Stimulated activated CD8-positive, alpha-beta memory T cell treated with anti-CD3 and anti-CD28 coated beads, Interleukin-12 subunit alpha, Interleukin-12 subunit beta, amount 100 ng/mL, for 24 hours (primary cell): ENCODE data around the gene SH3RF3.

ENCODE experiments used
- DNase-seq: peaks from one replicate; pipeline ENCODE4 v3.0.0-alpha.2; 2020; ENCODE audit errors: extremely low read depth

The SH3RF3 gene

DNA sequence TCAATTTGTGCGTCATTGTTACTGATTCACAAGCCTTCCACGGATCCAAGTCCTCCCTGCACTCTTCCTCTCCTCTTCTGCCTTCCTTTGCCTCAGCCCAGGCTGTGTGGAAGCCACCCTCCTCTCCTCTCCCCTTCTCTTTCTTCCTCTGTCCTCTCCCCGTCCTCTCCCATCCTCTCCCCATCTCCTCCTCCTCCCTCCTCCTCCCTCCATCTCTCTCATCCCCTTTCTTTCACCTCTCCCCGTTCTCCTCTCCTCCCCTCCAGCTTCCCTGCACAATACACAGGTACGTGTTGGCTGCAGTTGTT is 301.3 kb downstream of the SH3RF3 start:
- DNase-seq, result no peak

DNA sequence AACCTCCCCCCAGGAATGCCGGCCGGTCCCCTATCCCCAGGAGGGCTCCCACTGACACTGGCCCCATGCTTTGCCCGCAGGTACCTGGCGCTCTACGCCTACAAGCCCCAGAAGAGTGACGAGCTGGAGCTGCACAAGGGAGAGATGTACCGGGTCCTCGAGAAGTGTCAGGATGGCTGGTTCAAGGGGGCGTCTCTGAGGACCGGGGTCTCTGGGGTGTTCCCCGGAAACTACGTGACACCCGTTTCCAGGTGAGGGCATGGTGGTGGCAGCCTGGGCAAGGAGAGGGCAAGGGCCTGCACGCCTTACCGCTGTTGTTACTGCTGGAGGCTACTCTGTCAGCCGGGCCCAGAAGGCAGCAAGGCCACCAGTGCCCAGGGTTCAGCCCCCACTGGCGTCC is 303.4 kb downstream of the SH3RF3 start:
- no peak for DNase-seq

DNA sequence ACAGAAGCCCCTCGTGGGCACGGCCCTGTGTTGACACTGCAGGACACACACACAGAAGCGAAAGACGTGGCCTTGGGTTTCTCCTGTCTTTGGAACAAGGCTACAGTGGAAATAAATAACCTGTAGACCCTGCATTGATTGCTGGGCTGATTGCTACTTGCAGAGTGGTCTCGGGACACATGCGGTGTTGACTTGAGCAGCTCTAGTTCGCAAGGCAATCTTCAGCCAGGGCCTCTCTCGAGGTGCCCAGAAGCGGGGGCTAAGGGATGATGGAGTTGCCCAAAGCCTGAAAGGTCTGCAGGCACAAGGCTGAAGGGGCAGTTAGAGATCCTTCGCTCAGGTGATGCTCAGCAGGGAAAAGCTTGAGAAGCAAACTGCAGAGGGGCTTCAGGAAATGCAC is 304.5 kb downstream of the SH3RF3 start:
- DNase-seq, result no peak

DNA sequence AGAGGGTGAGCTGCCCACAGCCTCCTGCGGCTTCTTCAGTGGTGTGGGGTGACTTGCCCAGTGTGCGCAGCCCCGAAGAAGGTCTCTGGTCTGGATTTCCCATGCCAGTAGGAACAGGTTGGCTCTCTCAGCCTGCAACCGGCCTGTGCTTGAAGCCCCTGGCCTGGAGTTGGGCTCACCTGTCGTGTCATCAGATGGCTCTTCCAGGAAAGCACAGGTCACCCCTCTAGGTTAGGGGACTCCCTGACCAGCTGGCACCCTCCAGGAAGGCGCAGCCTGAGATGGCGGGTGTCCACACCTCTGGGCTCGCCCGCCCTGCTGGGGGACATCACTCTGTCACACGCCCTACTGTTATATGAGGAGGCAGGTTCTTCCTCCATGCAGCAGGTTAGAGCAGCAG is 304.9 kb downstream of the SH3RF3 start:
- no peak for DNase-seq

DNA sequence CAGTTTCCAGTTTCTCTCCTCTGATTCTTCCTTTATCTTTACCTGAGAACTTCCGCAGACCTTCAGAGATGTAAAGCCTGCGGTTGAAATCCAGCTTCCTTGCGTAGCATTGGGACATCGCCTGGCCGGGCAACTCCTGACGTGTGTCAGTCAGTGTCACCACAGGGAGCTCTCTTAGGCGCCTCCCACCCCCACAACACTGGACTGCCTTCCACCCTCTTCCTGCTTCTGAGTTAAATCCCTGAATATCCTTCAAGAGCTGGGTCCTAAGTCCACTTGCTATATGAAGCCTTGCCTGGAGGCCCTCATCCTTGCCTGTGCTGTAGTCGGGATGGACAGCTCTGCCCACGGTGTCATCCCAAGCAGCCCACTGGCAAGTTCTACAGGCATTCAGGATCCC is 305.3 kb downstream of the SH3RF3 start:
- DNase-seq, result no peak

DNA sequence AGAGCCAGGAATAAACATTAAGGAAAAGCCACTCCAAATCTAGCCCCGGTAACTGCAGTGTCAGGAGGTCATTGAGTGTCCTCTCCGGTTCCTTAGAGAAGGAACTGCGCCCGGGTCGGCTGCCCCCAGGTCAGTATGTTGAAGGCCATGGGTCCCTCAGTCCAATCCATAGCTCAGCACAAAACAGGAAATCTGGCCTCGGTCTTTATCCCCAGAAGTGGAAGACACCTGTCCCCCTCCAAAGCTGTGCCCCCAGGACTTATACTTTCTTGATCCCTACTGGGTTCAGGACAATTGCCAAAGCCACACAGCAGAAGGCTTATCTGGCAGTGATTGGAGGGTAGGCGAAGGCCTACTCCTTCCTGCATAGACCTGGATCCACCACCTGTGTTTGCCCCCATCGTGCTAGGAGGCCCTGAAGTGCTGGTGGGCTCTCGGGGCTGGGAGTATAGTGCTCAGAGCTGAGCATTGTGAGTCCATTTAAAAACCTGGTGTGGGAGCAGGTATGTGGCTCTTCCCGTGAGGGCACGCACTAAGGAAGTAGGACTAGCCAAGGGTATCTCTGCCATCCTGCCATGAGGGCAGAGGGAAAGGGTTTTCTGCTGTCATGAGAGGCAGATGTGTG is 306.2 kb downstream of the SH3RF3 start:
- DNase-seq, result no peak

DNA sequence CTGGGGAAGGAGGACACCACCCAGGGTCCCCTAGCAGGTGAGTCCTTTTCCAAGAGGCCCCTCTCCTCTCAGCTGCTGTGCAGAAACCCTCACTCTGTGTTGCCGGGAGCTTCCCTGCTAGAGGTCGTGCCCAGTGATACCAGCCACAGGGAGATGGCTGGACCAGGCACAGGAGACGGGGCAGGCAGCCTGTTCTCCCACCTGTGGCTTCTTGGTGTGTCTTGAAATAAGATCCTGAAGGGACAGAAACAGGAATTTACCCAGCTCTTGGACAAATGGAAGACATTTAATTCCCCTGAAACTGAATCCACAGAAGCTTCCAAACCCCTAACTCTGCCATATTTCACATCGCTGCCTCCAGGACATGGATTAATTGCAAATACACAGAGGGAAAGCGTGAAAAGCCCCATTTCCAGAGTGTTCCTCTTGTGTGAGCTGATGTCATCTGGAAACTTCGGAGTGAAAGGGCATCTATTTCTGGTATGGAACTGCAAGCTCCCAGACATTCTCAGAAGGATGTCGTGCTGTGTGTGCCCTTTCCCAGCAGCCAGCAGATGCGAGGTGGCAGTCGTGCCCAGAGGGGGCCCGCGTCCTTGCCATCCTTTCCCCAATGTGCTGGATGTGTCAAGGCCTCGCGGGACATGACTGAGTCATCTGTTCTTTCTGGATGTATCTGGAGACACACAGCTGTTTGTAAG is 307.0 kb downstream of the SH3RF3 start:
- no peak for DNase-seq

DNA sequence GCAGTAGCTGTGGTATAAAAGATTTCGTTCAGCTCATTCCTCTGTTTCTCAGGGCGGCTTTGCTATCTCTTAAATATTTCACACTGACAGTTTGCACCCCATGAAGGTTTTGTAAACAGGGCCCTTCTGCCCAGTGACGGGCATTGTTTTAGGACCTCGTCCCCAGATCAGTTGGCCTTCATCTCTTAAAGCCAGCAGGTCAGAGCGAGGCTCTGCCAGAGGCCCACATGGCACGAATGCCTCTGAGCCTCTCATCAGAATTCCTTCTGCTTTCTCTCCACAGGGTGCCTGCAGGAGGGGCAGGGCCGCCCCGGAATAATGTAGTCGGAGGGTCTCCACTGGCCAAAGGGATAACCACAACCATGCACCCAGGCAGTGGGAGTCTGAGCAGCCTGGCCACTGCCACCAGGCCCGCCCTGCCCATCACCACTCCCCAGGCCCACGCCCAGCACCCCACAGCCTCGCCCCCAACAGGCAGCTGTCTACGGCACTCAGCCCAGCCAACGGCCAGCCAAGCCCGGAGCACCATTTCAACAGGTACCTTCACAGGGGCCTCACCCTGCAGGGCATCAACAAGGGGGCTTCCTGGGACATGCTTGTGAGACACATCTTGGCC is 307.7 kb downstream of the SH3RF3 start:
- no peak for DNase-seq

DNA sequence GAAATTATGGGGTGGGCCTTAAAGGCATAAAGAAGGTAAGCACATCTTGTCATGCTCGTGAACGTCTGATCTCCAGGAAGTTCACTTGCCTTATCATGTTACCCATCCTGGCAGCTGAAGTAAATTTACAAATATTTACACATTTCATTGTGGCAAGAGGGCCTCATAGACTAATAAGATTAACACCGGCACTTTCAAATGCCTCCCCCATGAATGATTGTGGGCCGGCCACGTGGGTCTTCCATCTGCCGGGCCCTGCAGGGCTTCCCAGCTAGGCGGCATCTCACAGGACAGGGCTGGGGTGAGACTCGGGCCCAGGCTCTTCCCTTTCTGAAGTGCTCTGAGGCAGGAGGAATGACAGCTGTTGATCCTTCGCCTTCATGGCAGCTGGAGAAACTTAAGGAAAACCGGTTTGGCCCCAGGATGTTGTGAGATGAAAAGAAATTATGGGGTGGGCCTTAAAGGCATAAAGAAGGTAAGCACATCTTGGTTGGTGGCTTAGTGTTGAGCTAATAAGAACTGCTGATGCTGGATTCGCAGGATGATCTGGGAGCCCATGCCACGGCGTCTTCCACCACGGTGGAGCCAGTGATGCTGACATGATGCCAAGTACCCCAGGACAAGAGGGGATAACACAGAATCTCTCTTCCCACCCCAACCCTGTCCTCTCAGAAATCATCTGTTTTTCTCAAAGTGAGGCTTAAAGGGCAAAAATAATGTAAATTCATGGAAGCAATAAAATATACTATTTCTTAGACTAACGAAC is 308.5 kb downstream of the SH3RF3 start:
- DNase-seq, result no peak

DNA sequence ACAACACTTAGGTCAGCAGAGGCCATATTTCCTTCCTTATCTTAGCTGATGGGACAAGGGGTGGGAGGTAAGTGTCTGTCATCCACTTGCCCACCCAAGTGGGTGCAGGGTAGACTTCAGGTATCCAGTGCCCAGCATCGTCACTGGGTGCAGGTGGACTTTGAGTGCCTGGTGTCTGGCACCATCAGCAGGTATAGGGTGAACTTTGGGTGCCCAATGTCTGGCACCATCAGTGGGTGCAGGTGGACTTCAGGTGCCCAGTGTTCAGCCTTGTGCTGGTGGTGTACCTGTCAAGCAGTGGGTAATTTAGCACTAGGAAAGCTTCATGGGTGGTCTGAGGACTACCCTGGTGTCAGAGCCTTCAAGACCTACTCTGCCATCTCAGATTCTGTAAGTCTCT is 309.1 kb downstream of the SH3RF3 start:
- no peak for DNase-seq

DNA sequence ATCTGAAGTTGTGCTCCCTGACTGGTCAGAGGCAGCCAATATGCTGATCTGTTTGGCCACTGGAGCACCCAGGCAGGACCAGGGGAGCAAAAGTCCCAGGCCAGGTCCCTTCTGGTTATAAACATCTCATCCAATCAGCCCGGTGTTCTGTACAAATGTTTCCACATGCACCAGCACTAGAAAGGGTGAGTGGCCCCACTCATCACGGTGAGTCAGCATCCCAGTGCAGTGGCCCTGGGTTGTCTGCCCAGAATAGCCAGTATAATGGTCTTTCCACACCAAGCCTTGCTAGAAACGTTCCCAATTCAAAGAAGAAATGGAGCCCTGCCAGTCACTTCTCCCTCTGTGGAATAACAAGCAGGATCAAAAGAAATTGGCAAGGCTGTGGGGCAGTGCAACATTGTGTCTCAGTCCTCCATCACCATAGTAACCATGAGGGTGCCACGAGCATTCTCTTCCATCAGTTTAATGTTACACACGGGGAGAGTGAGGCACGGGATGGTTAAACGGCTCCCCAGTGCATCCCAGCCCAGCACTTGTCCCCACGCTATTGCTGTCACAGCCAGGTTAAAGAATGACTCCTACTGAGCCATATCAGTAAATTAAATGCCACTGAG is 309.9 kb downstream of the SH3RF3 start:
- DNase-seq, result no peak

DNA sequence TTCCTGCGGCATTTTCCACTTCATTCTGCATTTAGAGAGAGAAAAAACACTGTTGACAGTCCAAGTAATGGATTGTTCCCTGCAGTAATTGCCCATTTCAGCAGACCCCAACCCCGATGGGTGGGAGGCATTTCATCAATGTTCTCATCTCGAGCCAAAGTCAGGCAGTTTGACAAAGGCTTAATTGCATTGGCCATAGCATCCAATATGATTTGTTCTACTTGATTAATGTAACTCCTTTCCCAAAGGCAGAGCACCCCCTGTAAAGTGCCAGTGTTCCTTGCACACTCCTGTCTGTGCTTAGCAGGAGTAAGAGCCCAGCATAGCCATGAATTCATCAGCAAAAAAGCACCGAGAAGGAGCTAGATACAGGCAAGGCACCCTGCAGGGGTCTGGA is 310.4 kb downstream of the SH3RF3 start:
- DNase-seq, result no peak

DNA sequence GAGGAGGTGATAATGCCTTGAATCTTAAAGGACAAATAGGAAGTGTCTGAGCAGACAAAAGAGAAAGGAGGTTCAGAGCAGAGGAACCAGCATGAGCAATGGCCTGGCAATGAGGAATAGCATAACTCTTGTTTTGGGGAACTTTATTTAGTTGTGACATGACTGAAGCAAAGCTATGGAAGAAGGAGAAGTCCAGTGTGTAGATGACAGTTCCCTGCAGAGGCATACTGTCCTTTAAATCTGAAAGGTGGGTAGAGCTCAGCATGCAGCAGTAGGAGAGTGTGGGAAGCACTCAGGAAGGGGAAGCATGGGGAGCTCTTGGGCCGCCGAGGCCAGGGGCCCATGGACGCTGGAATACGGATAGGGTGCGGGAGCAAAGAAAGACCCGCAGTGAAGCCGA is 311.0 kb downstream of the SH3RF3 start:
- DNase-seq, result no peak

DNA sequence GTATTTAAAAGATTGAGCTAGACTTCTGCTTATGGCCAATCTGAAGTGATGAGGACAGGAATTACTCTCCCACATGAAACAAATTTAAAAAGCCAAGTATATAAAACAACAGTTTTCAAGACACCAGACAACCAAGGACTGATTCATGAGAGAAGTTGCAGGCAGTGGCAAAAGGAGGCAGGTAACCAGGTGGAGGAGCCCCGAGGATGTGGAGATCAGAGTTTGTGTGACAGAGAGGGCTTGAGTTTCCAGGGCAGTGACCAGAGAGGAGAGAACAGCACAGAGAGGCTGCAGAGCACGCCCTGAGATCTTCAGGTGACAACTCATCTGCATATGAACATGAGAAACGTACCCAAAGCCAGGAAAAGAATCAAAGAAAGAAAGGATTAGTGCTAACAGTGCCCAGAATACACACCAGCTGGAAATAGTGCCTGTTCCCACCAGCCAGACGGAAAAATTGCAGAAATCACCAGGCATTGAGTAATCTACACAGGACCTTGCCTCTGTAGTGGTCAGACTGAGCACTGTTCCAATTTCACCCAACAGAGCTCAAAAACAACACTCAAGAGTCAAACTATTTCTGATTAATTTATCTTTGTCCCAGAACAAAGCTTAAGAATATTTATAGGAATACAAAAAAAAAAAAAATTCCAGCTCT is 311.6 kb downstream of the SH3RF3 start:
- no peak for DNase-seq

DNA sequence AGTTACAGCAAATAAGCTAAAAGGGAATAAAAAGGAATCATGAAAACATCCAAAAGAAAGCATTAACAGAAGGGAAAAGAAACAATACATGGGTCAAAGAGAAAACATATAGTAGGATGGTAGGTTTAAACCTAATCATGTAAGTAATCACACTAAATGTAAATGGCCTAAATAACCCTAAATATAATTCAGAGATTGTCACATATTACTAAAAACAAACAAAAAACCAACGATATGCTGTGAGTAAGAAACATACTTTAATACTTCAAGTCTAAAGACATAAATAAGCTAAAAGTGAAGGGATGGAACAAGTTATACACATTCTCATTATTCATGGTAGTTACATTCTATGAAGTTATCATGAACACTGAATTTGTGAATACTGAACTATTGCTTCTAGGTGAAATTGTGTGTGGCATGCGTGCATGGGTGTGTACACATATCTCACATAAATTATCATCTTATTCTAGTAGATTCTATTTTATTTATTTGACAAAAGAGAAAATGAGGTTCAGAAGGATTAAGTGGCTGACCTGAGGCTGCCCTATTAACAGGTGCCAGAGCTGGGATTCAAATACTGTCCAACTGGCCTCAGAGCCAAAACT is 313.8 kb downstream of the SH3RF3 start:
- DNase-seq, result no peak

DNA sequence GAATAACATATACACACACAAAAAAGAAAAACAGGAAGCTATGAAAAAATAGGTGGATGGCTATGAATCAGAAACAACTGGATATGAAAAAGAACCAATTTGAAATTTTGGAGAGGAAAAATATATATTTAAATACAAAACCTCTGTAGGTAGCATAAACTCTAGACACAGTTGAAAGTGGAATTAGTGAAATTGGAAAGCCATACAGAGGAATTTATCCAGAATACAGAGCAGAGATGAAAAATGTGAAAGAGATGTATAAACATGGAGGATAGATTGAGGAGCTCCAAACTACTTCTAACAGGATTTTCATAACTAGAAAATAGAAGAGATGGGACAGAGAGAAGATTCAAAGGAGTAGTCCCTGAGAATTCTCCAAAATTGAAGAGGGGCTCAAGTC is 315.9 kb downstream of the SH3RF3 start:
- DNase-seq, result no peak

DNA sequence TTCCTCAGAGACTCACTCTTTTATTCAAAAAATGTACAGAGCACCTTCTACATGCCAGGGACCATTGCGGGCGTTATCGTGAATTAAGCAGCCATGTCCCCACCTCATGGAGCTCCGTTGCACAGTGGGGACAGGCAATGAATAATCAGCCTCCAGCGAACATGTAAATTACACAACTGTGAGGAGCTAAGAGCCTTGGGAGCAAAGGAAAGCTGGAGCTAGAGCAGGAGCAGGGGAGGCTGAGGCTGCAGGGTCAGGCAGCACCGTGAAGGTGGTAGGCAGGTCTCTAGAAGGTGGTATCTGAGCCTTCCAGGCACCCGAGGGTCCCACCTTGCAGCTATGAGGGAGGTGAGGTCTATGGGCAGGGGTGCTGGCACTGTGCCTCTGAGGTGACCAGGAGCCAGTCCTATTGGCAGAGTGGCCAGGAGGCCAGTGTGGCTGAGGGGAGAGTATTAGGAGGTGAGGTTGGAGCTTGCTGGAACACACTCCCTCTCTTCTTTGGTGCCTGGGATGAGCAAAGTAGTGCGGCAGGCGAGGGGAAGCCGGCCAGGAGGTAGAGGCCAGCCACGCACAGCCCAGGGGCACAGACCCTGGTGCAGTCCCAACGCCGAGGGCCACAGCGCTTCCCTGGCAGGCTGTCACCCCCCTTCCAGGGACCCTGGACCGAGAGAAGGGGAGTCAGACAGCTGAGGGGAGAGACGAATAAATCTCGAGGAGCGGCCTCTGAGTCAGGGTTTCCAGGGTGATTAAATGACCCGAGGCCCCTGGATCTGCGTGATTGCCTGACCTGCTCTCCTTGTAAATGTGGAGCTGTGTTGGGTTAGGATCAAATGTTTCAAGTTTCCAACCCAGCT is 317.5 kb downstream of the SH3RF3 start:
- no peak for DNase-seq

DNA sequence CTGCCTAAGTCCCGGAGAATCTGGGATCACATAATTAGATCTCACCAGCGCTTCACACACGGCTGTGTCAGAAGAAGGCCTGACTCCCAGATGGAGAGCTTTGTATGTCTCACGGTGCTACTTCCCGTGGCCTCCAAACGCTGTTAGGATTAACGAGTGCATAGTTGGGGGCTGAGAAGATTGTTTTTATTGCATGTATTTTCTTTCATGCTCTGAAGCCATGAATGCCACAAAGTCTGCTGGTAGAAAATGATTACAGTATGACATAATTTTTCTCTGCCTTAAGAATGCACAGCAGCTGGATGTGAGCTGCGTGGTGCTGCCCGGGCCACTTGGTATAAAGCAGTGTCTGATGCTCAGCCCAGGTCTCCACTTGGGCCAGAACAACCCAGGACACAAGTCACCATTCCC is 318.3 kb downstream of the SH3RF3 start:
- DNase-seq, result no peak

DNA sequence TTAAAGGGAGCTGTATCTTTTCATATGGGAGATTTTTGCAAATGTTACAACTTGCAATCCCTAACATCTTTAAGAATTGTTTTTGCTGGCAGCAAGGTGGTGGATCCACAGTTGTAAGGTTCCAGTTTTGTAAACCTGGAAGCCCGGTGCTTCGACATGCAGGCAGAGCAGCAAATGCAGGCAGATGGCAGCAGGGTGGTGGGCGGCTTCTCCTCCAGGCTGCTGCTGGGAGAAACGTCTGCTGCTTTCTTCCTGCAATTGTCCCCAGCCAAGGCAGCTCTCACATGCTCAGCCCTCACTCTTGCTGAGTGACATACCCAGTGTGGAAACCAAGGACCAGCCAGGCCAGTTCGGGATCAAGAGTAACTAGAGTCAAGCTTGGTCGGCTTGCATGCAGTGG is 318.8 kb downstream of the SH3RF3 start:
- DNase-seq, result no peak

DNA sequence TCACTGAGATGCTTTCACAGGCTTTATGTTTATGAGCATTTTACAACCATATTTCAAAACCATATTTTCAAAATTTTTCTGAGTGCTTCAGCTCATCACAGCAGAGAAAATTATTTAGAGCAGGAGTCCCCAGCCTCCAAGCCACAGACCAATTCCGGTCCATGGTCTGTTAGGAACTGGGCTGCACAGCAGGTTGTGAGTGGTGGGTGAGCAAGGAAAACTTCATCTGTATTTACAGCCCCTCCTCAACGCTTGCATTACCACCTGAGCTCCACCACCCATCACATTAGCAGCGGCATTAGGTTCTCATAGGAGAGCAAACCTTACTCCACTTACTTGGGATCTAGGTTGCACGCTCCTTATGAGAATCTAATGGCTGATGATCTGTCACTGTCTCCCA is 319.2 kb downstream of the SH3RF3 start:
- no peak for DNase-seq
